Upper lobe of left lung (tissue), 6 donors: ENCODE data around the gene COMTD1. TPM values are rescaled to one million over a fixed set of nuclear protein-coding genes. Genes with fewer than 3 reads are reported as not detected.
A peak's percentile ranks its signal among the peaks of the same experiment; 100 is the strongest.

Experiments
- ATAC-seq, 2 donors: fragments of 200-7000 bp; cut with Tn5 transposase; one replicate each; pipeline ENCODE4 v1.9.1; 2022; ENCODE audit warnings: mild to moderate bottlenecking in 2 of 2, moderate library complexity in 2 of 2; ENCODE audit not compliant: low FRiP score in 2 of 2
- DNase-seq, 2 donors: peaks; one replicate each; pipeline ENCODE4 v3.0.0-alpha.2; 2019 to 2020
- H3K27ac ChIP-seq, 4 donors: fragments of 200-600 bp; sonication (generic); one replicate each; pipeline ENCODE4 v1.5.1; 2016 to 2019
- H3K27me3 ChIP-seq, 4 donors: fragments of 200-600 bp; sonication (generic); one replicate each; pipeline ENCODE4 v1.5.1; 2017 to 2019
- H3K36me3 ChIP-seq, 4 donors: fragments of 200-600 bp; sonication (generic); one replicate each; pipeline ENCODE4 v1.5.1; 2016 to 2019
- H3K4me1 ChIP-seq, 4 donors: fragments of 200-600 bp; sonication (generic); one replicate each; pipeline ENCODE4 v1.5.1; 2018 to 2019
- H3K4me3 ChIP-seq, 4 donors: fragments of 200-600 bp; sonication (generic); one replicate each; pipeline ENCODE4 v1.5.1; 2017 to 2019; ENCODE audit warnings: mild to moderate bottlenecking in 2 of 4, moderate library complexity in 1 of 4
- H3K9me3 ChIP-seq, 4 donors: fragments of 200-600 bp; sonication (generic); one replicate each; pipeline ENCODE4 v1.5.1; 2018 to 2019
- CTCF ChIP-seq, 6 experiments: fragments of 450-650 bp in 4 of 6; fragments of 200-600 bp in 2 of 6; sonication (generic) in 2 of 6; IDR thresholded peaks; one replicate each; pipeline ENCODE4 v1.5.1; 2016 to 2019; ENCODE audit warnings: antibody characterized with exemption in 6 of 6
- EP300 ChIP-seq, 4 donors: sonication (generic); formaldehyde crosslinking; IDR thresholded peaks; one replicate each; pipeline ENCODE4 v1.5.1; 2017; ENCODE audit warnings: antibody characterized with exemption in 4 of 4, control low read depth in 2 of 4
- POLR2A ChIP-seq, 4 donors: fragments of 450-650 bp; IDR thresholded peaks; one replicate each; pipeline ENCODE4 v1.5.1; 2016 to 2017; ENCODE audit warnings: antibody characterized with exemption in 4 of 4, mild to moderate bottlenecking in 2 of 4
- POLR2AphosphoS5 ChIP-seq, 2 donors: sonication (generic); formaldehyde crosslinking; IDR thresholded peaks; one replicate each; pipeline ENCODE4 v1.5.1; 2017; ENCODE audit warnings: antibody characterized with exemption in 2 of 2
- WGBS, 2 donors: methylation state at CpG; one replicate each; pipeline ENCODE4 v1.1.5; 2017 to 2018; 5-methylcytosine and 5-hydroxymethylcytosine counted together
- total RNA-seq, 6 donors: library from RNA; depleted of rRNA in 4 of 6; stranded (reverse); fragments of >200 nt in 4 of 6; gene quantifications; one replicate each; pipeline versions ENCODE4 v1.1.0 to v1.2.1, GENCODE V29; 2016 to 2021
- donor health status: DM: no; HTN: no; CAD: no; lungs with moderate emphysema.
- donor health status: DM: no; HTN: yes; CAD: no; lungs with severe emphysema.

The COMTD1 gene
- total RNA-seq, 6 donors from 2014 or later: 28.0 to 56.6 (median 35.6) TPM

- 71 to 88% methylated on average over 2 of the region's 2 CpGs for WGBS, 2 donors
- Histone ChIP-seq H3K36me3 (no peaks in the 10 kb centered on the region), H3K27ac (no peak overlapping the region), H3K27me3 (no peaks in the 10 kb centered on the region), H3K4me1 (peaks cover 14 to 35% (median 23%) of the 10 kb centered on the region in 4 donors), H3K4me3 (no peak overlapping the region), H3K9me3 (no peaks in the 10 kb centered on the region)
- ATAC-seq (no peak), DNase-seq (no peak)
- no peak for TF ChIP-seq POLR2AphosphoS5 (IDR thresholded peaks at IDR 0.05)
- TF ChIP-seq POLR2A (IDR thresholded peaks at IDR 0.05): no peak
- TF ChIP-seq EP300 (IDR thresholded peaks at IDR 0.05): no peak
- no peak for TF ChIP-seq CTCF (IDR thresholded peaks at IDR 0.05)
Measured at GRCh38 chr10:75280236-75280635, 44.5 kb upstream of the COMTD1 start.

- DNase-seq (peak; percentile 30 to 84), ATAC-seq (peak; percentile 26 to 76)
- Histone ChIP-seq H3K4me3 (peak overlapping the region in 3 of 4 donors; percentile 23 to 50 (median 45)), H3K36me3 (no peaks in the 10 kb centered on the region), H3K27ac (peak overlapping the region; percentile 69 to 77 (median 70)), H3K27me3 (no peaks in the 10 kb centered on the region), H3K9me3 (no peaks in the 10 kb centered on the region), H3K4me1 (peaks cover 13 to 26% (median 19%) of the 10 kb centered on the region in 4 donors)
- WGBS, 2 donors: 50 to 58% methylated on average over 28 to 39 of the region's 46 CpGs
- TF ChIP-seq POLR2A (IDR thresholded peaks at IDR 0.05): peak in 1 of 4 donors; percentile 51
- TF ChIP-seq EP300 (IDR thresholded peaks at IDR 0.05): no peak
- TF ChIP-seq POLR2AphosphoS5 (IDR thresholded peaks at IDR 0.05): no peak
- peak in 1 of 6 experiments; percentile 35 for TF ChIP-seq CTCF (IDR thresholded peaks at IDR 0.05)
Measured at GRCh38 chr10:75276069-75276872, 40.5 kb upstream of the COMTD1 start.

GRCh38 chr10:75272896-75273295, 37.1 kb upstream of the COMTD1 start:
- DNase-seq (peak in 1 of 2 donors; percentile 33), ATAC-seq (peak; percentile 47 to 71)
- Histone ChIP-seq H3K27ac (peak overlapping the region; percentile 54 to 72 (median 64)), H3K27me3 (no peaks in the 10 kb centered on the region), H3K4me3 (peak overlapping the region in 1 of 4 donors; percentile 33), H3K9me3 (no peaks in the 10 kb centered on the region), H3K4me1 (peaks cover 13 to 26% (median 19%) of the 10 kb centered on the region in 4 donors), H3K36me3 (no peaks in the 10 kb centered on the region)
- WGBS, 2 donors: 51 to 56% methylated on average over 4 to 7 of the region's 7 CpGs
- peak; percentile 53 to 87 for TF ChIP-seq POLR2AphosphoS5 (IDR thresholded peaks at IDR 0.05)
- TF ChIP-seq POLR2A (IDR thresholded peaks at IDR 0.05): no peak
- TF ChIP-seq EP300 (IDR thresholded peaks at IDR 0.05): peak in 2 of 4 donors; percentile 32 to 43

GRCh38 chr10:75272094-75272493, 36.3 kb upstream of the COMTD1 start:
- Histone ChIP-seq H3K36me3 (no peaks in the 10 kb centered on the region), H3K9me3 (no peaks in the 10 kb centered on the region), H3K27me3 (no peaks in the 10 kb centered on the region), H3K4me1 (peaks cover 13 to 26% (median 19%) of the 10 kb centered on the region in 4 donors), H3K4me3 (peak overlapping the region in 2 of 4 donors; percentile 3 to 33), H3K27ac (peak overlapping the region in 3 of 4 donors; percentile 33 to 60 (median 54))
- no peak for TF ChIP-seq POLR2AphosphoS5 (IDR thresholded peaks at IDR 0.05)
- no peak for TF ChIP-seq POLR2A (IDR thresholded peaks at IDR 0.05)
- TF ChIP-seq EP300 (IDR thresholded peaks at IDR 0.05): no peak
- no peak for TF ChIP-seq CTCF (IDR thresholded peaks at IDR 0.05)
- DNase-seq (no peak), ATAC-seq (no peak)
- 95% methylated on average over 4 to 5 of the region's 5 CpGs for WGBS, 2 donors

- 78 to 92% methylated on average over 5 of the region's 5 CpGs for WGBS, 2 donors
- Histone ChIP-seq H3K4me3 (no peak overlapping the region), H3K27me3 (no peaks in the 10 kb centered on the region), H3K9me3 (no peaks in the 10 kb centered on the region), H3K36me3 (no peaks in the 10 kb centered on the region), H3K4me1 (peaks cover 0 to 14% (median 9%) of the 10 kb centered on the region in 4 donors), H3K27ac (no peak overlapping the region)
- DNase-seq (no peak), ATAC-seq (no peak)
- TF ChIP-seq CTCF (IDR thresholded peaks at IDR 0.05): no peak
- no peak for TF ChIP-seq EP300 (IDR thresholded peaks at IDR 0.05)
- TF ChIP-seq POLR2A (IDR thresholded peaks at IDR 0.05): no peak
- no peak for TF ChIP-seq POLR2AphosphoS5 (IDR thresholded peaks at IDR 0.05)
Measured at GRCh38 chr10:75269605-75270004, 33.8 kb upstream of the COMTD1 start.
